GM12875 (cell line): ENCODE data around the gene MDH1.

ENCODE experiments used
- H3K4me3 ChIP-seq: one replicate; pipeline ENCODE4 v1.5.1; 2011; ENCODE audit warnings: low read depth, low read length, control low read depth
- CTCF ChIP-seq: IDR thresholded peaks from 2 replicates; pipeline ENCODE4 v1.5.1; 2011; ENCODE audit warnings: low read depth, mild to moderate bottlenecking, control low read depth, inconsistent platforms, low read length, moderate library complexity, borderline replicate concordance; ENCODE audit not compliant: insufficient read depth

MDH1 gene

GRCh38 chr2:63652652-63652985 is 63.9 kb downstream of the MDH1 start:
- TF ChIP-seq CTCF = no peak
- no peak overlapping the region for H3K4me3 ChIP-seq

DNA sequence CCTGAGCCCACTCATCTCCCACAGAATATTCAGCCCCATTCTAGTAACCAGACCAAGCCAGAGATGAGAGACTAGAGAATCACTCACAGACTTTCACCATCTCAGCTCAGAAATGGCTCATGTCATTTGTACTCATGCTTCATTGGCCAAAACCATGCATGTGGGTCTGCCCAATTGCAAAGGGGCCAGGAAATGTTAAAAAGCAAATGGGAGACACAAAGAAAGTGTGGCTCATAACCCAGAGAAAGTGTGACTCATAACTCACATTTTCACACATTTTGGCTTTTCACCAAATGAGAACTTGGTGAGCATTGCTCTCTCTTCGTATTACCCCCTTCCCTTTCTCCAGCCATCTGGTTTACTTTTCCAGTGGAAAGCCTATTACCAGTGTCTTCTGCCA is 66.2 kb downstream of the MDH1 start:
- H3K4me3 ChIP-seq = no peak overlapping the region
- TF ChIP-seq CTCF = no peak
